K562 (cell line): ENCODE results near the gene DTWD2. TPM values are rescaled to one million over a fixed set of nuclear protein-coding genes. Genes with fewer than 3 reads are reported as not detected.

Experiments used
- ATAC-seq: fragments of 200-7000 bp; cut with Tn5 transposase; 3 replicates; pipeline ENCODE4 v1.9.1; 2020; ENCODE audit warnings: moderate library complexity
- BruUV-seq: library from RNA; stranded (reverse); fragments of 400-500 nt; replicated peaks from 2 replicates; lab custom pipeline; 2021; lab: Mats Ljungman, UMichigan
- CTCF ChIA-PET: fragments of 300-600 bp; formaldehyde crosslinking; extraction: SDS; loops from one replicate; lab custom pipeline; 2021; ENCODE audit warnings: low intra/inter-chr PET ratio; lab: Yijun Ruan, JAX
- POLR2A ChIA-PET: fragments of 300-600, 350-650 bp; sonication (Branson Sonifier 250); formaldehyde crosslinking; extraction: SDS; loops from one replicate; lab custom pipeline; 2021; ENCODE audit warnings: antibody characterized with exemption, inconsistent platforms; lab: Yijun Ruan, JAX
- DNase-seq, 4 experiments: peaks; one replicate each; pipeline versions ENCODE4 v3.0.0 to v3.0.0-alpha.2; 2011 to 2018; ENCODE audit warnings: low spot score in 3 of 4, mixed read lengths in 3 of 4; ENCODE audit errors: extremely low read depth in 1 of 4
- FAIRE-seq: peaks from 2 replicates; lab custom pipeline; 2011; peaks lifted over from hg19 to GRCh38; lab: Jason Lieb, UNC
- H2AFZ ChIP-seq: 2 replicates; pipeline ENCODE4 v1.6.0; 2011; ENCODE audit warnings: low read depth, low read length, control low read depth, inconsistent platforms
- H3K27ac ChIP-seq: fragments of 200-600 bp; 3 replicates; pipeline ENCODE4 v1.8.0; 2011; ENCODE audit warnings: low read depth, mild to moderate bottlenecking, control low read depth, inconsistent platforms, low read length, moderate library complexity, mixed read lengths; ENCODE audit errors: extremely low read depth
- H3K27me3 ChIP-seq, 2 experiments: fragments of 300-600 bp in 1 of 2; 2 replicates in 1 of 2; 3 replicates in 1 of 2; pipeline versions ENCODE4 v1.6.0 to v1.8.0; 2011; ENCODE audit warnings: inconsistent platforms in 2 of 2, low read length in 2 of 2, mild to moderate bottlenecking in 1 of 2, mixed read lengths in 1 of 2, moderate library complexity in 1 of 2; ENCODE audit not compliant: control insufficient read depth in 2 of 2, insufficient read depth in 2 of 2
- H3K36me3 ChIP-seq: fragments of 300-600 bp; 3 replicates; pipeline ENCODE4 v1.8.0; 2011; ENCODE audit warnings: mild to moderate bottlenecking, low read length, inconsistent platforms; ENCODE audit not compliant: control insufficient read depth, insufficient read depth
- H3K4me1 ChIP-seq, 2 experiments: fragments of 200-600 bp in 1 of 2; replicated peaks in 1 of 2; 2 replicates in 1 of 2; 3 replicates in 1 of 2; pipeline versions ENCODE4 v1.5.1 to v1.8.0; 2011; ENCODE audit warnings: inconsistent platforms in 2 of 2, low read length in 2 of 2, mild to moderate bottlenecking in 1 of 2, mixed read lengths in 1 of 2, moderate library complexity in 1 of 2; ENCODE audit not compliant: control insufficient read depth in 2 of 2, insufficient read depth in 2 of 2
- H3K4me2 ChIP-seq: 2 replicates; pipeline ENCODE4 v1.6.1; 2011; ENCODE audit warnings: low read length, control low read depth, inconsistent platforms, mixed read lengths; ENCODE audit not compliant: insufficient read depth
- H3K4me3 ChIP-seq: fragments of 200-600 bp; sonication (generic), shearing (Covaris generic); 2 replicates; pipeline ENCODE4 v1.5.1; 2016; ENCODE audit warnings: control low read depth, inconsistent platforms
- H3K79me2 ChIP-seq: fragments of 200-600 bp; 3 replicates; pipeline ENCODE4 v1.8.0; 2011; ENCODE audit warnings: low read length, inconsistent platforms; ENCODE audit not compliant: control insufficient read depth, insufficient read depth
- H3K9ac ChIP-seq, 2 experiments: 2 replicates each; pipeline versions ENCODE4 v1.6.0 to v1.6.1; 2011; ENCODE audit warnings: low read depth in 2 of 2, low read length in 2 of 2, control low read depth in 1 of 2, inconsistent platforms in 1 of 2, mild to moderate bottlenecking in 1 of 2, mixed read lengths in 1 of 2; ENCODE audit not compliant: insufficient read depth in 1 of 2
- H3K9me1 ChIP-seq: one replicate; pipeline ENCODE4 v1.6.0; 2011; ENCODE audit warnings: inconsistent platforms, mild to moderate bottlenecking, low read length, moderate library complexity; ENCODE audit not compliant: control insufficient read depth, insufficient read depth
- H3K9me3 ChIP-seq: replicated peaks from 2 replicates; pipeline ENCODE4 v1.5.1; 2011; ENCODE audit warnings: low read depth, low read length, inconsistent platforms; ENCODE audit not compliant: control insufficient read depth, insufficient read depth
- H4K20me1 ChIP-seq: replicated peaks from 2 replicates; pipeline ENCODE4 v1.6.1; 2011; ENCODE audit warnings: low read length, inconsistent platforms, mixed read lengths; ENCODE audit not compliant: control insufficient read depth, insufficient read depth
- CBX1 ChIP-seq: sonication (generic); IDR thresholded peaks from 2 replicates; pipeline ENCODE4 v1.6.1; 2016; ENCODE audit warnings: antibody characterized with exemption, low read depth, mild to moderate bottlenecking
- EGR1 ChIP-seq: fragments of 450-650 bp; conservative IDR thresholded peaks from 2 replicates; pipeline ENCODE4 v1.6.1; 2017; ENCODE audit warnings: mild to moderate bottlenecking
- FOXK1 ChIP-seq: sonication (generic); formaldehyde crosslinking; IDR thresholded peaks from 2 replicates; pipeline ENCODE4 v1.8.0; 2022; ENCODE audit warnings: missing genetic modification reagents, mild to moderate bottlenecking, borderline replicate concordance
- NBN ChIP-seq: fragments of 450-650 bp; IDR thresholded peaks from 2 replicates; pipeline ENCODE4 v1.6.1; 2016; ENCODE audit warnings: low read depth, mild to moderate bottlenecking
- NFRKB ChIP-seq: fragments of 450-650 bp; IDR thresholded peaks from 2 replicates; pipeline ENCODE4 v1.6.1; 2016; ENCODE audit warnings: low read depth
- POLR2A ChIP-seq: fragments of 450-650 bp; conservative IDR thresholded peaks from 2 replicates; pipeline ENCODE4 v1.6.1; 2016
- RAD21 ChIP-seq, 2 experiments: fragments of 250-450 bp in 1 of 2; fragments of 450-650 bp in 1 of 2; sonication (Bioruptor Pico) in 1 of 2; formaldehyde crosslinking in 1 of 2; IDR thresholded peaks in 1 of 2; conservative IDR thresholded peaks in 1 of 2; 2 replicates each; pipeline versions ENCODE4 v1.4.0 to v1.8.0; 2020 to 2022; ENCODE audit warnings: mild to moderate bottlenecking in 2 of 2, moderate library complexity in 1 of 2
- SAFB ChIP-seq: fragments of 200-400 bp; formaldehyde crosslinking; IDR thresholded peaks from 2 replicates; pipeline ENCODE4 v1.6.1; 2017; ENCODE audit warnings: low read depth, low read length, borderline replicate concordance
- U2AF2 ChIP-seq: fragments of 200-400 bp; formaldehyde crosslinking; optimal IDR thresholded peaks from 2 replicates; pipeline ENCODE3; 2017; ENCODE audit warnings: low read depth, mild to moderate bottlenecking, low read length
- USF2 ChIP-seq: sonication (generic); formaldehyde crosslinking; IDR thresholded peaks from 2 replicates; pipeline ENCODE4 v1.5.0; 2020; ENCODE audit warnings: missing genetic modification reagents
- ZBTB17 ChIP-seq: fragments of 450-650 bp; formaldehyde crosslinking; IDR thresholded peaks from 2 replicates; pipeline ENCODE4 v1.4.0; 2020; ENCODE audit warnings: mild to moderate bottlenecking
- ZNF57 ChIP-seq: fragments of 450-650 bp; formaldehyde crosslinking; IDR thresholded peaks from 2 replicates; pipeline ENCODE4 v1.4.0; 2020; ENCODE audit warnings: mild to moderate bottlenecking, moderate library complexity
- ZNF75A ChIP-seq: fragments of 450-650 bp; formaldehyde crosslinking; IDR thresholded peaks from 2 replicates; pipeline ENCODE4 v1.4.0; 2020; ENCODE audit warnings: mild to moderate bottlenecking
- WGBS: fragments of 100-300 bp; shearing (Covaris generic); methylation state at CpG from one replicate; pipeline ENCODE4 v1.1.6; 2016; ENCODE audit warnings: low coverage, mixed read lengths; ENCODE audit not compliant: insufficient coverage; ENCODE audit errors: missing lambda C conversion rate; 5-methylcytosine and 5-hydroxymethylcytosine counted together
- in situ Hi-C: fragments of 300-500 bp; cut with MboI; formaldehyde crosslinking; loops from 4 replicates; pipeline ENCODE4 v1.15.0; 2018; ENCODE audit warnings: inconsistent platforms, mixed read lengths
- intact Hi-C: fragments of 100-400 bp; cut with micrococcal nuclease; formaldehyde crosslinking; loops from 2 replicates; pipeline ENCODE4 v1.14.2; 2022
- polyA plus RNA-seq, 8 experiments: library from polyadenylated mRNA; depleted of rRNA in 4 of 8; stranded (reverse) in 5 of 8; unstranded in 3 of 8; fragments of >200 nt; fragmentation: Nextera tagmentation in 2 of 8; fragmentation: Illumina TruSeq in 1 of 8; extraction: Ambion mirVana in 2 of 8; extraction: Trizol in 1 of 8; gene quantifications; 2 replicates each; pipeline versions ENCODE4 v1.2.1 to v1.2.3, GENCODE V29; 2011 to 2014; ENCODE audit warnings: inconsistent platforms in 1 of 8, missing spikeins in 1 of 8
- total RNA-seq, 7 experiments: library from RNA; depleted of rRNA in 6 of 7; stranded (reverse); fragments of >200 nt in 6 of 7; fragmentation: Illumina TruSeq in 2 of 7; extraction: Trizol in 2 of 7; gene quantifications; 2 replicates each; pipeline versions ENCODE4 v1.2.1 to v1.2.3, GENCODE V29; 2011 to 2021; ENCODE audit warnings: low replicate concordance in 1 of 7
- TF ChIP-seq, protein P1 (sequence below): sonication (generic); formaldehyde crosslinking; IDR thresholded peaks from 2 replicates; pipeline ENCODE4 v1.8.1; 2023; ENCODE audit warnings: mild to moderate bottlenecking, missing genetic modification reagents
- TF ChIP-seq, protein P2 (sequence below): sonication (generic); formaldehyde crosslinking; IDR thresholded peaks from 2 replicates; pipeline ENCODE4 v1.8.0; 2023; ENCODE audit warnings: missing genetic modification reagents, mild to moderate bottlenecking, borderline replicate concordance

DTWD2 gene
- total and polyA plus RNA-seq, 9 of the 15 experiments (the other 6 are each of a cell fraction or from before 2014, with no cell fraction given) = 0.99 to 10.8 (median 4.1) TPM

DNA sequence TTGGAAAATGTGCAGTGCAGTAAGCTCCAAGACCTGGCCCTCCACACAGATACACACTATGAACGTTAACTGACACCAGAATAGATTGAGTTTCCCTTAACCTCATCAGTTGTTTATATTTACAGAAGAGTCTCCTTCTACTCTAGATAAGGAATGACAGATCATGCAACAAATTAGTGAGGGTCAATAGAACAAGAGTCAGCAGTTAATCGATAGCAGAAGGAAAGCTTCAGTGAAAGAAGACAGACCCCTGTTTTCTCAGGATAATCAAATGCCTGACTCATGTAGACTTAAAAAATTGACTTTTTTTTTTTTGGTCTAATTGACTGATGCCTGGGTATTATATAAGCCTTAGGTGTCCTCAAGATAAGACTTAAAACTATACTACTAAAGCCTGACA lies 179.9 kb downstream of the DTWD2 start (continued):
- TF ChIP-seq, protein P1, sequence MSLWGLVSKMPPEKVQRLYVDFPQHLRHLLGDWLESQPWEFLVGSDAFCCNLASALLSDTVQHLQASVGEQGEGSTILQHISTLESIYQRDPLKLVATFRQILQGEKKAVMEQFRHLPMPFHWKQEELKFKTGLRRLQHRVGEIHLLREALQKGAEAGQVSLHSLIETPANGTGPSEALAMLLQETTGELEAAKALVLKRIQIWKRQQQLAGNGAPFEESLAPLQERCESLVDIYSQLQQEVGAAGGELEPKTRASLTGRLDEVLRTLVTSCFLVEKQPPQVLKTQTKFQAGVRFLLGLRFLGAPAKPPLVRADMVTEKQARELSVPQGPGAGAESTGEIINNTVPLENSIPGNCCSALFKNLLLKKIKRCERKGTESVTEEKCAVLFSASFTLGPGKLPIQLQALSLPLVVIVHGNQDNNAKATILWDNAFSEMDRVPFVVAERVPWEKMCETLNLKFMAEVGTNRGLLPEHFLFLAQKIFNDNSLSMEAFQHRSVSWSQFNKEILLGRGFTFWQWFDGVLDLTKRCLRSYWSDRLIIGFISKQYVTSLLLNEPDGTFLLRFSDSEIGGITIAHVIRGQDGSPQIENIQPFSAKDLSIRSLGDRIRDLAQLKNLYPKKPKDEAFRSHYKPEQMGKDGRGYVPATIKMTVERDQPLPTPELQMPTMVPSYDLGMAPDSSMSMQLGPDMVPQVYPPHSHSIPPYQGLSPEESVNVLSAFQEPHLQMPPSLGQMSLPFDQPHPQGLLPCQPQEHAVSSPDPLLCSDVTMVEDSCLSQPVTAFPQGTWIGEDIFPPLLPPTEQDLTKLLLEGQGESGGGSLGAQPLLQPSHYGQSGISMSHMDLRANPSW (CRISPR knock-in tag) = no peak
- TF ChIP-seq EGR1 = no peak
- no peak for TF ChIP-seq SAFB
- no peak for TF ChIP-seq USF2 (CRISPR knock-in tag)
- TF ChIP-seq NBN = no peak
- TF ChIP-seq ZNF57 (CRISPR knock-in tag) = no peak

DNA sequence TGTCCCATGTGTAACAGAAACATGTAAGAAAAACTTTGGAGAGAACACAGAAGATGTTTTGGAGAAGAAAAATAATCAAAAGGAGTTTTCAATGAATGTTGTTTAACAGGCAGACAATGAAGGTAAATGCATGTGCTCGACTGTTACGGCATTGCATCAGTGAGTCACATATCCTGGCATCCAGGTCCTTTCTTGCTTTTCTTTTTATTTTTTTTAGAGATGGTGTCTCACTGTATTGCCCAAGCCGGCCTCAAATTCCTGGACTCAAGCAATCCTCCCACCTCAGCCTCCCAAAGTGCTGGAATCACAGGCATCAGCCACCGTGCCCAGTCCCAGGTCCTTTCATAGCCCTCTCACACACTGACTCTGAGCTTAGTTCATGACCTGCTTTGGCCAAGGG lies 181.8 kb downstream of the DTWD2 start:
- Histone ChIP-seq H3K4me3 (no peak overlapping the region), H3K27ac (no peak overlapping the region), H3K79me2 (no peaks in the 10 kb centered on the region), H3K9me1 (no peaks in the 10 kb centered on the region), H3K9ac (no peak overlapping the region), H4K20me1 (no peaks in the 10 kb centered on the region), H3K4me1 (no peaks in the 10 kb centered on the region), H3K9me3 (no peaks in the 10 kb centered on the region), H2AFZ (no peak overlapping the region), H3K4me2 (no peak overlapping the region), H3K36me3 (no peaks in the 10 kb centered on the region), H3K27me3 (no peaks in the 10 kb centered on the region)
- no peak for ATAC-seq
- WGBS = 5% methylated on average over 4 of the region's 4 CpGs
- no peak for FAIRE-seq
- no TSS peak for BruUV-seq
- intact Hi-C loops (no loop called here), in situ Hi-C loops (no loop called here)
- no peak for DNase-seq
- ChIA-PET POLR2A (no interaction called here), CTCF (no interaction called here)
- TF ChIP-seq RAD21 (CRISPR knock-in tag; conservative IDR thresholded peaks at IDR 0.05 in 1 of 2, IDR thresholded peaks at IDR 0.05 in 1 of 2) = no peak
- TF ChIP-seq, protein P2, sequence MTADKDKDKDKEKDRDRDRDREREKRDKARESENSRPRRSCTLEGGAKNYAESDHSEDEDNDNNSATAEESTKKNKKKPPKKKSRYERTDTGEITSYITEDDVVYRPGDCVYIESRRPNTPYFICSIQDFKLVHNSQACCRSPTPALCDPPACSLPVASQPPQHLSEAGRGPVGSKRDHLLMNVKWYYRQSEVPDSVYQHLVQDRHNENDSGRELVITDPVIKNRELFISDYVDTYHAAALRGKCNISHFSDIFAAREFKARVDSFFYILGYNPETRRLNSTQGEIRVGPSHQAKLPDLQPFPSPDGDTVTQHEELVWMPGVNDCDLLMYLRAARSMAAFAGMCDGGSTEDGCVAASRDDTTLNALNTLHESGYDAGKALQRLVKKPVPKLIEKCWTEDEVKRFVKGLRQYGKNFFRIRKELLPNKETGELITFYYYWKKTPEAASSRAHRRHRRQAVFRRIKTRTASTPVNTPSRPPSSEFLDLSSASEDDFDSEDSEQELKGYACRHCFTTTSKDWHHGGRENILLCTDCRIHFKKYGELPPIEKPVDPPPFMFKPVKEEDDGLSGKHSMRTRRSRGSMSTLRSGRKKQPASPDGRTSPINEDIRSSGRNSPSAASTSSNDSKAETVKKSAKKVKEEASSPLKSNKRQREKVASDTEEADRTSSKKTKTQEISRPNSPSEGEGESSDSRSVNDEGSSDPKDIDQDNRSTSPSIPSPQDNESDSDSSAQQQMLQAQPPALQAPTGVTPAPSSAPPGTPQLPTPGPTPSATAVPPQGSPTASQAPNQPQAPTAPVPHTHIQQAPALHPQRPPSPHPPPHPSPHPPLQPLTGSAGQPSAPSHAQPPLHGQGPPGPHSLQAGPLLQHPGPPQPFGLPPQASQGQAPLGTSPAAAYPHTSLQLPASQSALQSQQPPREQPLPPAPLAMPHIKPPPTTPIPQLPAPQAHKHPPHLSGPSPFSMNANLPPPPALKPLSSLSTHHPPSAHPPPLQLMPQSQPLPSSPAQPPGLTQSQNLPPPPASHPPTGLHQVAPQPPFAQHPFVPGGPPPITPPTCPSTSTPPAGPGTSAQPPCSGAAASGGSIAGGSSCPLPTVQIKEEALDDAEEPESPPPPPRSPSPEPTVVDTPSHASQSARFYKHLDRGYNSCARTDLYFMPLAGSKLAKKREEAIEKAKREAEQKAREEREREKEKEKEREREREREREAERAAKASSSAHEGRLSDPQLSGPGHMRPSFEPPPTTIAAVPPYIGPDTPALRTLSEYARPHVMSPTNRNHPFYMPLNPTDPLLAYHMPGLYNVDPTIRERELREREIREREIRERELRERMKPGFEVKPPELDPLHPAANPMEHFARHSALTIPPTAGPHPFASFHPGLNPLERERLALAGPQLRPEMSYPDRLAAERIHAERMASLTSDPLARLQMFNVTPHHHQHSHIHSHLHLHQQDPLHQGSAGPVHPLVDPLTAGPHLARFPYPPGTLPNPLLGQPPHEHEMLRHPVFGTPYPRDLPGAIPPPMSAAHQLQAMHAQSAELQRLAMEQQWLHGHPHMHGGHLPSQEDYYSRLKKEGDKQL (CRISPR knock-in tag) = no peak
- TF ChIP-seq U2AF2 = no peak
- no peak for TF ChIP-seq ZNF75A (CRISPR knock-in tag)
- TF ChIP-seq ZBTB17 (CRISPR knock-in tag) = no peak
- no peak for TF ChIP-seq FOXK1 (CRISPR knock-in tag)
- no peak for TF ChIP-seq NFRKB
- no peak for TF ChIP-seq CBX1
- no peak for TF ChIP-seq POLR2A
